H9 (cell line): Measurements from ENCODE around the gene RNF180. TPM values are rescaled to one million over a fixed set of nuclear protein-coding genes. Genes with fewer than 3 reads are reported as not detected.
"Not testable (repeated sequence)": the region's sequence is repeated elsewhere in the genome, so short reads cannot be mapped to it uniquely, and the experiment has no call there.

ENCODE experiments used
- DNase-seq: peaks from one replicate; pipeline ENCODE4 v3.0.0-alpha.2; 2017
- H2AFZ ChIP-seq: one replicate; pipeline ENCODE4 v1.6.1; 2013; ENCODE audit warnings: mild to moderate bottlenecking, low read length, control low read depth, moderate library complexity
- H2AK5ac ChIP-seq: 2 replicates; pipeline ENCODE4 v1.6.1; 2013; ENCODE audit warnings: low read length, control low read depth, mixed read lengths; ENCODE audit not compliant: insufficient read length
- H2BK120ac ChIP-seq: one replicate; pipeline ENCODE4 v1.6.1; 2013; ENCODE audit warnings: low read depth, mild to moderate bottlenecking, low read length, control low read depth, inconsistent platforms; ENCODE audit not compliant: poor library complexity, severe bottlenecking
- H2BK12ac ChIP-seq: 2 replicates; pipeline ENCODE4 v1.6.1; 2013; ENCODE audit warnings: low read length, control low read depth, mixed read lengths, low read depth; ENCODE audit not compliant: insufficient read length
- H2BK15ac ChIP-seq: 2 replicates; pipeline ENCODE4 v1.6.1; 2013; ENCODE audit warnings: low read depth, low read length, control low read depth
- H2BK20ac ChIP-seq: one replicate; pipeline ENCODE4 v1.6.1; 2013; ENCODE audit warnings: low read depth, mild to moderate bottlenecking, low read length, control low read depth, inconsistent platforms; ENCODE audit not compliant: poor library complexity, severe bottlenecking
- H2BK5ac ChIP-seq: 2 replicates; pipeline ENCODE4 v1.6.1; 2013; ENCODE audit warnings: low read length, control low read depth, mixed read lengths; ENCODE audit not compliant: insufficient read length
- H3K14ac ChIP-seq: 2 replicates; pipeline ENCODE4 v1.6.1; 2013; ENCODE audit warnings: low read length, control low read depth; ENCODE audit not compliant: insufficient read depth
- H3K18ac ChIP-seq: 2 replicates; pipeline ENCODE4 v1.6.1; 2013; ENCODE audit warnings: low read depth, mild to moderate bottlenecking, mixed read lengths, low read length, control low read depth; ENCODE audit not compliant: insufficient read length
- H3K23ac ChIP-seq: 2 replicates; pipeline ENCODE4 v1.6.1; 2013; ENCODE audit warnings: low read length, control low read depth, mixed read lengths, low read depth; ENCODE audit not compliant: insufficient read length
- H3K23me2 ChIP-seq: 2 replicates; pipeline ENCODE4 v1.6.1; 2013; ENCODE audit warnings: low read depth, mild to moderate bottlenecking, mixed read lengths, low read length, control low read depth; ENCODE audit not compliant: insufficient read length, poor library complexity, severe bottlenecking
- H3K27ac ChIP-seq: 2 replicates; pipeline ENCODE4 v1.5.1; 2013; ENCODE audit warnings: low read length, control low read depth, mixed read lengths, low read depth; ENCODE audit not compliant: insufficient read length
- H3K27me3 ChIP-seq: 2 replicates; pipeline ENCODE4 v1.6.1; 2013; ENCODE audit warnings: low read length, control low read depth, inconsistent platforms; ENCODE audit not compliant: insufficient read depth
- H3K4ac ChIP-seq: 2 replicates; pipeline ENCODE4 v1.6.1; 2013; ENCODE audit warnings: low read depth, mild to moderate bottlenecking, control low read depth, inconsistent platforms, low read length, moderate library complexity
- H3K4me1 ChIP-seq: 2 replicates; pipeline ENCODE4 v1.6.1; 2013; ENCODE audit warnings: low read length, control low read depth, inconsistent platforms; ENCODE audit not compliant: insufficient read depth
- H3K4me2 ChIP-seq: 2 replicates; pipeline ENCODE4 v1.6.1; 2013; ENCODE audit warnings: low read length, control low read depth, mixed read lengths; ENCODE audit not compliant: insufficient read length, insufficient read depth
- H3K56ac ChIP-seq: 2 replicates; pipeline ENCODE4 v1.6.1; 2013; ENCODE audit warnings: low read depth, mild to moderate bottlenecking, mixed read lengths, low read length, control low read depth; ENCODE audit not compliant: insufficient read length
- H3K79me1 ChIP-seq: 2 replicates; pipeline ENCODE4 v1.6.1; 2013; ENCODE audit warnings: low read depth, mild to moderate bottlenecking, moderate library complexity, low read length, control low read depth, inconsistent platforms; ENCODE audit not compliant: insufficient read depth, poor library complexity, severe bottlenecking
- H3K79me2 ChIP-seq: 2 replicates; pipeline ENCODE4 v1.6.1; 2013; ENCODE audit warnings: low read length, control low read depth, inconsistent platforms; ENCODE audit not compliant: insufficient read depth
- H3K9ac ChIP-seq: 2 replicates; pipeline ENCODE4 v1.6.1; 2013; ENCODE audit warnings: low read length, control low read depth, mixed read lengths; ENCODE audit not compliant: insufficient read length; ENCODE audit errors: extremely low read depth
- H3K9me3 ChIP-seq: one replicate; pipeline ENCODE4 v1.6.1; 2013; ENCODE audit warnings: low read depth, low read length, inconsistent platforms; ENCODE audit not compliant: control insufficient read depth
- H3T11ph ChIP-seq: one replicate; pipeline ENCODE4 v1.6.1; 2013; ENCODE audit warnings: mild to moderate bottlenecking, low read length, control low read depth, inconsistent platforms
- H4K20me1 ChIP-seq: one replicate; pipeline ENCODE4 v1.6.1; 2013; ENCODE audit not compliant: control insufficient read depth, insufficient read length, insufficient read depth
- H4K5ac ChIP-seq: 2 replicates; pipeline ENCODE4 v1.6.1; 2013; ENCODE audit warnings: low read depth, mild to moderate bottlenecking, mixed read lengths, low read length, control low read depth; ENCODE audit not compliant: insufficient read length
- H4K8ac ChIP-seq: replicated peaks from 2 replicates; pipeline ENCODE4 v1.6.1; 2013; ENCODE audit warnings: low read length, control low read depth, mixed read lengths, low read depth; ENCODE audit not compliant: insufficient read length
- H4K91ac ChIP-seq: 2 replicates; pipeline ENCODE4 v1.6.1; 2013; ENCODE audit warnings: low read depth, mild to moderate bottlenecking, moderate library complexity, mixed read lengths, low read length, control low read depth; ENCODE audit not compliant: insufficient read length
- H3K27ac Mint-ChIP-seq, 3 experiments: 2 replicates in 2 of 3; 3 replicates in 1 of 3; pipeline ENCODE4 v1.8.0; 2020 to 2021; ENCODE audit warnings: mixed read lengths in 3 of 3, mild to moderate bottlenecking in 1 of 3, moderate library complexity in 1 of 3
- H3K27me3 Mint-ChIP-seq: 2 replicates; pipeline ENCODE4 v1.8.0; 2021; ENCODE audit warnings: low read depth, mild to moderate bottlenecking, moderate library complexity, mixed read lengths
- H3K36me3 Mint-ChIP-seq, 3 experiments: 2 replicates in 2 of 3; 3 replicates in 1 of 3; pipeline ENCODE4 v1.8.0; 2020 to 2021; ENCODE audit warnings: low read depth in 3 of 3, mixed read lengths in 3 of 3; ENCODE audit not compliant: insufficient read depth in 1 of 3
- H3K4me1 Mint-ChIP-seq, 2 experiments: 2 replicates each; pipeline ENCODE4 v1.8.0; 2020; ENCODE audit warnings: mixed read lengths in 2 of 2
- H3K4me3 Mint-ChIP-seq, 2 experiments: 2 replicates in 1 of 2; 3 replicates in 1 of 2; pipeline ENCODE4 v1.8.0; 2020 to 2021; ENCODE audit warnings: mild to moderate bottlenecking in 2 of 2, mixed read lengths in 2 of 2, moderate library complexity in 1 of 2
- H3K9me3 Mint-ChIP-seq, 2 experiments: 2 replicates in 1 of 2; 3 replicates in 1 of 2; pipeline ENCODE4 v1.8.0; 2020; ENCODE audit warnings: mild to moderate bottlenecking in 2 of 2, mixed read lengths in 2 of 2, moderate library complexity in 1 of 2
- CTCF ChIP-seq: fragments of 200-600 bp; sonication (generic); conservative IDR thresholded peaks from 3 replicates; pipeline ENCODE4 v1.8.0; 2021; ENCODE audit warnings: antibody characterized with exemption, mild to moderate bottlenecking
- WGBS: extraction: QIAGEN DNeasy Blood & Tissue Kit; methylation state at CpG from one replicate; pipeline ENCODE4 v1.1.7; 2013; ENCODE audit warnings: missing lambda C conversion rate, low lambda C conversion rate, mixed read lengths; ENCODE audit not compliant: insufficient read length; ENCODE audit errors: extremely low coverage; 5-methylcytosine and 5-hydroxymethylcytosine counted together
- total RNA-seq: library from RNA; stranded (reverse); gene quantifications from 2 replicates; pipeline ENCODE4 v1.2.1, GENCODE V29; 2021

The RNF180 gene
- total RNA-seq, 1 experiment from 2014 or later = 2.5 TPM

GRCh38 chr5:64286381-64286780 lies 120.7 kb downstream of the RNF180 start:
- H2AFZ ChIP-seq = no peak overlapping the region
- H3K4me1 ChIP-seq = no peaks in the 10 kb centered on the region
- no peak for TF ChIP-seq CTCF
- no peaks in the 10 kb centered on the region; the same call in 1 of the 2 replicates for H3K27me3 Mint-ChIP-seq
- no peak overlapping the region for H3K18ac ChIP-seq
- H3T11ph ChIP-seq = no peak overlapping the region
- no peak overlapping the region for H3K4me3 Mint-ChIP-seq
- H4K5ac ChIP-seq = no peak overlapping the region
- no peaks in the 10 kb centered on the region for H3K4me1 Mint-ChIP-seq
- H3K79me2 ChIP-seq = no peaks in the 10 kb centered on the region
- no peak overlapping the region for H4K91ac ChIP-seq
- H3K27me3 ChIP-seq = no peaks in the 10 kb centered on the region
- no peak overlapping the region for H3K4me2 ChIP-seq
- DNase-seq = no peak
- H3K9me3 Mint-ChIP-seq = peaks cover 0 to 12% of the 10 kb centered on the region in 2 experiments; a peak in 2 of 5 replicates
- no peak overlapping the region for H2BK20ac ChIP-seq
- H3K56ac ChIP-seq = no peak overlapping the region
- H4K20me1 ChIP-seq = no peaks in the 10 kb centered on the region
- H3K79me1 ChIP-seq = no peaks in the 10 kb centered on the region
- H3K23me2 ChIP-seq = no peaks in the 10 kb centered on the region
- no peaks in the 10 kb centered on the region for H3K9me3 ChIP-seq
- no CpG with 5 or more reads among the region's 1 CpG for WGBS
- no peak overlapping the region for H3K23ac ChIP-seq
- no peak overlapping the region for H4K8ac ChIP-seq
- no peak overlapping the region for H2BK12ac ChIP-seq
- no peak overlapping the region for H3K27ac ChIP-seq
- peaks cover 0 to 4% (median 0%) of the 10 kb centered on the region in 3 experiments; a peak in 1 of 7 replicates for H3K36me3 Mint-ChIP-seq
- H2BK5ac ChIP-seq = no peak overlapping the region
- H3K4ac ChIP-seq = no peak overlapping the region
- H3K9ac ChIP-seq = no peak overlapping the region
- H2BK120ac ChIP-seq = no peak overlapping the region
- no peak overlapping the region for H2BK15ac ChIP-seq
- no peak overlapping the region for H3K14ac ChIP-seq
- no peak overlapping the region for H3K27ac Mint-ChIP-seq
- no peak overlapping the region for H2AK5ac ChIP-seq

- not testable (repeated sequence) for H3T11ph ChIP-seq, H2BK5ac ChIP-seq, H3K27ac Mint-ChIP-seq, H2BK120ac ChIP-seq, H2AFZ ChIP-seq, H3K4me1 ChIP-seq, H3K79me2 ChIP-seq, H3K27me3 Mint-ChIP-seq, H4K8ac ChIP-seq, H2BK12ac ChIP-seq, H3K36me3 Mint-ChIP-seq, H3K4ac ChIP-seq, H3K27me3 ChIP-seq, H2BK15ac ChIP-seq, H3K4me3 Mint-ChIP-seq, H3K4me2 ChIP-seq, H4K20me1 ChIP-seq, H3K14ac ChIP-seq, H4K5ac ChIP-seq, H3K27ac ChIP-seq, H3K4me1 Mint-ChIP-seq, H3K23me2 ChIP-seq, H2BK20ac ChIP-seq, H3K9me3 Mint-ChIP-seq, H4K91ac ChIP-seq, H3K23ac ChIP-seq, H3K79me1 ChIP-seq, H2AK5ac ChIP-seq, H3K56ac ChIP-seq, H3K9me3 ChIP-seq, DNase-seq, H3K18ac ChIP-seq, H3K9ac ChIP-seq
- no CpG with 5 or more reads among the region's 2 CpGs for WGBS
Measured at GRCh38 chr5:64288496-64288895, 122.9 kb downstream of the RNF180 start.
